ENCODE results near the gene MCC. TPM values are rescaled to one million over a fixed set of nuclear protein-coding genes. Genes with fewer than 3 reads are reported as not detected.

The MCC gene
- total RNA-seq, 2 donors from 2014 or later = 164 to 187 TPM

DNA sequence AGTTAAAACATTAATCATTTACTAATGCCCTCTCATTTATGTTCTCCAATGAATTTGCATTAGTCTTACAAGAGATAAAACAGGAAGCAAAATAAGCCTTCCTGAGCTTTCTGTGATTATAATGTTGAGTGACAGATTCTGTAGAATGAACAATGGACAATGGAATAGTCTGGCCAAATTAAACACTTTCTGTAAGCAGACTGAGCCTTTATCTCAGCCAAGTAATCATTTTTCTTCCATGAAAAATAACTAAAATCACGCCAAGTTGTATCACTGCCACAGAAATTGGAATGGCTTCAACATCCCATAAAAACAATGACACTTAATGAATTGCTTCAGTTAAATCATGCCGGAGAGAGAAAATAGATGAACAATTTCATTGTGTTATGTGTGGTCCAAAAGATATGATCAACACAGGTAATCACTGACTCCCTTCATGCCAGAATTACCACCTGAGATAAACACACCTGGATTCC lies 116.5 kb downstream of the MCC start:
- TF ChIP-seq, protein P1, sequence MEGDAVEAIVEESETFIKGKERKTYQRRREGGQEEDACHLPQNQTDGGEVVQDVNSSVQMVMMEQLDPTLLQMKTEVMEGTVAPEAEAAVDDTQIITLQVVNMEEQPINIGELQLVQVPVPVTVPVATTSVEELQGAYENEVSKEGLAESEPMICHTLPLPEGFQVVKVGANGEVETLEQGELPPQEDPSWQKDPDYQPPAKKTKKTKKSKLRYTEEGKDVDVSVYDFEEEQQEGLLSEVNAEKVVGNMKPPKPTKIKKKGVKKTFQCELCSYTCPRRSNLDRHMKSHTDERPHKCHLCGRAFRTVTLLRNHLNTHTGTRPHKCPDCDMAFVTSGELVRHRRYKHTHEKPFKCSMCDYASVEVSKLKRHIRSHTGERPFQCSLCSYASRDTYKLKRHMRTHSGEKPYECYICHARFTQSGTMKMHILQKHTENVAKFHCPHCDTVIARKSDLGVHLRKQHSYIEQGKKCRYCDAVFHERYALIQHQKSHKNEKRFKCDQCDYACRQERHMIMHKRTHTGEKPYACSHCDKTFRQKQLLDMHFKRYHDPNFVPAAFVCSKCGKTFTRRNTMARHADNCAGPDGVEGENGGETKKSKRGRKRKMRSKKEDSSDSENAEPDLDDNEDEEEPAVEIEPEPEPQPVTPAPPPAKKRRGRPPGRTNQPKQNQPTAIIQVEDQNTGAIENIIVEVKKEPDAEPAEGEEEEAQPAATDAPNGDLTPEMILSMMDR (conservative IDR thresholded peaks at IDR 0.05) = no peak
- Histone ChIP-seq H3K36me3 (ENCODE audit: control insufficient read depth, insufficient read depth, low read length) (no peaks in the 10 kb centered on the region), H3K4me3 (ENCODE audit: low read length) (no peak overlapping the region), H3K27ac (ENCODE audit: low read depth, low read length) (no peak overlapping the region), H3K27me3 (ENCODE audit: control insufficient read depth, insufficient read depth, low read length, poor library complexity, severe bottlenecking) (peaks cover 4% of the 10 kb centered on the region), H3K9ac (ENCODE audit: extremely low read depth, low read length, poor library complexity, severe bottlenecking) (no peak overlapping the region), H3K9me3 (ENCODE audit: control insufficient read depth, low read length) (peaks cover 2% of the 10 kb centered on the region), H3K4me1 (ENCODE audit: control insufficient read depth, insufficient read depth, low read length) (no peaks in the 10 kb centered on the region)
- no peak for DNase-seq
- no peaks in the 10 kb centered on the region for H3K27me3 Mint-ChIP-seq (ENCODE audit: insufficient read depth)
- H3K27ac Mint-ChIP-seq = no peak overlapping the region
- 89% methylated on average over 2 of the region's 2 CpGs; no CpG with 5 or more reads in 1 of the 2 experiments for WGBS, 2 experiments (ENCODE audit: insufficient coverage in 1 of 2, insufficient read length in 1 of 2)
- H3K9me3 Mint-ChIP-seq = no peaks in the 10 kb centered on the region
- no peaks in the 10 kb centered on the region for H3K36me3 Mint-ChIP-seq (ENCODE audit: low read depth)
- no peaks in the 10 kb centered on the region for H3K4me1 Mint-ChIP-seq
- H3K4me3 Mint-ChIP-seq = no peak overlapping the region

DNA sequence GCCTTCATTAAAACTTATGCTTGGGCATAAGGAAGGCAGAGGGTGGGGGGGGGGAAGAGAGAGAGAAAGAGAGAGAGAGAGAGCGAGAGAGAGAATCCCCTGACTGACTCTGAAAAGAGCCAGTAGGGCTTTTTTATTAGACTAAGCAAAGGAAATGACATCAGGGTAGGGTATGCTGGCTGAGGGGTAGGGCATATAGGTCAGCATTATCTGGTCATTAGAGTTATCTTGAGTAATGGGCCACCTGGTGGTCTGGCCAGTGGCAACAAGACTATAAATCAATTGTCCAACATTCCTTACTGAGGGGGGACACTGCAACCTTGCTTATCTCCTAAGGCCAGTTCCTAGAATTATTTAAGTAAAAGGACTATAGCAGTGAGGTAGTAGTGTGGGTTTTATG lies 120.7 kb downstream of the MCC start:
- WGBS, 2 experiments (ENCODE audit: insufficient coverage in 1 of 2, insufficient read length in 1 of 2) = 90 to 100% methylated on average over 1 of the region's 1 CpG
- Histone ChIP-seq H3K27me3 (ENCODE audit: control insufficient read depth, insufficient read depth, low read length, poor library complexity, severe bottlenecking) (peaks cover 4% of the 10 kb centered on the region), H3K4me3 (ENCODE audit: low read length) (no peak overlapping the region), H3K4me1 (ENCODE audit: control insufficient read depth, insufficient read depth, low read length) (no peaks in the 10 kb centered on the region), H3K9me3 (ENCODE audit: control insufficient read depth, low read length) (peaks cover 29% of the 10 kb centered on the region), H3K27ac (ENCODE audit: low read depth, low read length) (no peak overlapping the region), H3K36me3 (ENCODE audit: control insufficient read depth, insufficient read depth, low read length) (no peaks in the 10 kb centered on the region), H3K9ac (ENCODE audit: extremely low read depth, low read length, poor library complexity, severe bottlenecking) (no peak overlapping the region)
- no peak overlapping the region for H3K4me3 Mint-ChIP-seq
- DNase-seq = peak; percentile 61
- TF ChIP-seq, protein P1 (conservative IDR thresholded peaks at IDR 0.05) = peak; percentile 54
- no peak overlapping the region for H3K27ac Mint-ChIP-seq
- H3K36me3 Mint-ChIP-seq (ENCODE audit: low read depth) = peaks cover 5% of the 10 kb centered on the region
- H3K4me1 Mint-ChIP-seq = no peaks in the 10 kb centered on the region
- peaks cover 33% of the 10 kb centered on the region for H3K9me3 Mint-ChIP-seq
- H3K27me3 Mint-ChIP-seq (ENCODE audit: insufficient read depth) = no peaks in the 10 kb centered on the region

DNA sequence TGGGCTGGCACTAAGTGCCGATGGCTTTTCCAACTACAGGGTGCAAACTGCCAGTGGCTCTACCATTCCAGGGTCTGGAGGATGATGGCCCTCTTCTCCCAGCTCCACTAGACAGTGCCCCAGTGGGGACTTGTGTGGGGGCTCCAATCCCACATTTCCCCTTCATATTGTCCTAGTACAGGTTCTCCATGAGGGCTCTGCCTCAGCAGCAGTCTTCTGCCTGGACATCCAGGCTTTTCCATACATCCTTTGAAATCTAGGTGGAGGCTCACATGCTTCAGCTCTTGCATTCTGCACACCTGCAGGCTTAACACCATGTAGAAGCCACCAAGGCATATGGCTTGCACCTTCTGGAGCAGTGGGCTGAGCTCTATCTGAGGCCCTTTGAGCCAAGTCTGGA lies 123.8 kb downstream of the MCC start:
- H3K4me1 ChIP-seq (ENCODE audit: control insufficient read depth, insufficient read depth, low read length) = no peaks in the 10 kb centered on the region
- no peak for DNase-seq
- TF ChIP-seq, protein P1 (conservative IDR thresholded peaks at IDR 0.05) = no peak
- Mint-ChIP-seq H3K27me3 (ENCODE audit: insufficient read depth) (no peaks in the 10 kb centered on the region), H3K9me3 (peaks cover 35% of the 10 kb centered on the region), H3K36me3 (ENCODE audit: low read depth) (peaks cover 5% of the 10 kb centered on the region), H3K4me3 (no peak overlapping the region), H3K27ac (no peak overlapping the region), H3K4me1 (no peaks in the 10 kb centered on the region)
- H3K9ac ChIP-seq (ENCODE audit: extremely low read depth, low read length, poor library complexity, severe bottlenecking) = no peak overlapping the region
- no peak overlapping the region for H3K4me3 ChIP-seq (ENCODE audit: low read length)
- H3K27me3 ChIP-seq (ENCODE audit: control insufficient read depth, insufficient read depth, low read length, poor library complexity, severe bottlenecking) = no peaks in the 10 kb centered on the region
- peaks cover 29% of the 10 kb centered on the region for H3K9me3 ChIP-seq (ENCODE audit: control insufficient read depth, low read length)
- WGBS, 2 experiments (ENCODE audit: insufficient coverage in 1 of 2, insufficient read length in 1 of 2) = 88 to 97% methylated on average over 1 of the region's 1 CpG
- H3K27ac ChIP-seq (ENCODE audit: low read depth, low read length) = no peak overlapping the region
- H3K36me3 ChIP-seq (ENCODE audit: control insufficient read depth, insufficient read depth, low read length) = no peaks in the 10 kb centered on the region
